ENCODE data around the gene C17orf107.

DNA sequence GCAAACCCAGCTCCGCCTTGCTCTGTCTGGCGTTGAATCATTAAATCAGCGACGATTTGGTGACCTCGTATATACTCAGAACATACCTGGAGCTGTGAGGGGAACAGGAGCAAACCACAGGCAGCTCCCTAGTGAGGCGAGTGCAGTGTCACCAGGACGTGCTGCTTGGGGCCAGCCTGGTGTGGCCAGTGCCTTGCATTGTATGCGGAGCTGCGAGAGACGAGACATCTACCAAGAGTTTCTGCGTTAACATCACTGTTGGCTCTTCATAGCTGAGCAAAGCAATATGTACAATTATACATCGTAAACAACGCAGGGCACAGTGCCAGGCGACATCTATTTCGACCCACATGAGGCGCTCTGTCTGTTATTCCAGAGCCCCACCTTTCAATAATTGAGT lies 38.3 kb upstream of the C17orf107 start:
- TF ChIP-seq, protein P1, sequence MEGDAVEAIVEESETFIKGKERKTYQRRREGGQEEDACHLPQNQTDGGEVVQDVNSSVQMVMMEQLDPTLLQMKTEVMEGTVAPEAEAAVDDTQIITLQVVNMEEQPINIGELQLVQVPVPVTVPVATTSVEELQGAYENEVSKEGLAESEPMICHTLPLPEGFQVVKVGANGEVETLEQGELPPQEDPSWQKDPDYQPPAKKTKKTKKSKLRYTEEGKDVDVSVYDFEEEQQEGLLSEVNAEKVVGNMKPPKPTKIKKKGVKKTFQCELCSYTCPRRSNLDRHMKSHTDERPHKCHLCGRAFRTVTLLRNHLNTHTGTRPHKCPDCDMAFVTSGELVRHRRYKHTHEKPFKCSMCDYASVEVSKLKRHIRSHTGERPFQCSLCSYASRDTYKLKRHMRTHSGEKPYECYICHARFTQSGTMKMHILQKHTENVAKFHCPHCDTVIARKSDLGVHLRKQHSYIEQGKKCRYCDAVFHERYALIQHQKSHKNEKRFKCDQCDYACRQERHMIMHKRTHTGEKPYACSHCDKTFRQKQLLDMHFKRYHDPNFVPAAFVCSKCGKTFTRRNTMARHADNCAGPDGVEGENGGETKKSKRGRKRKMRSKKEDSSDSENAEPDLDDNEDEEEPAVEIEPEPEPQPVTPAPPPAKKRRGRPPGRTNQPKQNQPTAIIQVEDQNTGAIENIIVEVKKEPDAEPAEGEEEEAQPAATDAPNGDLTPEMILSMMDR (IDR thresholded peaks at IDR 0.05), result no peak
- TF ChIP-seq ZFX (IDR thresholded peaks at IDR 0.05; ENCODE audit: borderline replicate concordance), result no peak

Measured in 22Rv1 (cell line).